IPS DF 6.9 (cell line): Measurements from ENCODE around the gene TENM4.
"Not testable (repeated sequence)": the region's sequence is repeated elsewhere in the genome, so short reads cannot be mapped to it uniquely, and the experiment has no call there.

Experiments
- DNase-seq: peaks from one replicate; pipeline ENCODE4 v3.0.0-alpha.2; 2013; ENCODE audit warnings: low read depth, low spot score
- H3K27ac ChIP-seq: one replicate; pipeline ENCODE4 v1.5.1; 2013; ENCODE audit warnings: low read length, control low read depth
- H3K27me3 ChIP-seq: 2 replicates; pipeline ENCODE4 v1.6.1; 2013; ENCODE audit warnings: mild to moderate bottlenecking, low read length; ENCODE audit not compliant: control insufficient read depth, insufficient read depth
- H3K36me3 ChIP-seq: 2 replicates; pipeline ENCODE4 v1.6.1; 2013; ENCODE audit warnings: low read length; ENCODE audit not compliant: control insufficient read depth, insufficient read depth
- H3K4me1 ChIP-seq: 2 replicates; pipeline ENCODE4 v1.6.1; 2013; ENCODE audit warnings: low read length; ENCODE audit not compliant: control insufficient read depth, insufficient read depth
- H3K4me3 ChIP-seq: 2 replicates; pipeline ENCODE4 v1.5.1; 2013; ENCODE audit warnings: mild to moderate bottlenecking, low read length
- H3K9me3 ChIP-seq: 2 replicates; pipeline ENCODE4 v1.6.1; 2013; ENCODE audit warnings: low read length, inconsistent platforms; ENCODE audit not compliant: control insufficient read depth, insufficient read depth
- WGBS: extraction: QIAGEN DNeasy Blood & Tissue Kit; methylation state at CpG from one replicate; pipeline ENCODE4 v1.1.7; 2013; ENCODE audit warnings: mixed read lengths, missing lambda C conversion rate; ENCODE audit not compliant: insufficient read length, insufficient coverage; 5-methylcytosine and 5-hydroxymethylcytosine counted together

The TENM4 gene

DNA sequence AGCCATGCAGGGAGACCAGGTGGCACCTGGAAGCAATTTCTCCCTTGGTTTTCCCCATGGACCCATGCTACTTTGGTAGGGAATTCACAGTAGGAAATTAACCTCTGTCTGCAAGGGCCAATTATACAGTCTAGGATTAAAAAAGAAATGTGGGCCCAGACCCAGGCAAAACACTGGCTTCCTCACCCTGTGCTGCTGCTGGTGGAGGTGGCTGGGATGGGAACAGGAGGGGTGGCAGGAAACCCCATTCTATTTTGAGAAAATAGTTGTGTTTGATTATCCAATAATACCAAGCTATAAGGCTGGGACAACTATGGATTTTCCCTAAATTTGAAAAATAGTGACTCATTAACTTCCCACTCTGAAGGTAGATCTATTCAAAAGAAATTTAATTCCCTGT, 449.1 kb downstream of the TENM4 start:
- DNase-seq, result no peak
- no peak overlapping the region for H3K27ac ChIP-seq
- H3K9me3 ChIP-seq, result no peaks in the 10 kb centered on the region

GRCh38 chr11:78990261-78990660, 450.6 kb downstream of the TENM4 start:
- Histone ChIP-seq H3K36me3 (no peaks in the 10 kb centered on the region), H3K27me3 (no peaks in the 10 kb centered on the region), H3K4me3 (no peak overlapping the region), H3K9me3 (no peaks in the 10 kb centered on the region), H3K4me1 (0 out of 2 replicates have a peak, but pooled peaks cover 1% of the 10 kb centered on the region), H3K27ac (no peak overlapping the region)
- no peak for DNase-seq
- no CpG with 5 or more reads among the region's 9 CpGs for WGBS

More for the DNA sequence above, 449.1 kb downstream of the TENM4 start:
- no peaks in the 10 kb centered on the region for H3K36me3 ChIP-seq
- H3K4me1 ChIP-seq, result peaks cover 1% of the 10 kb centered on the region; the same call in 1 of the 2 replicates
- no peaks in the 10 kb centered on the region for H3K27me3 ChIP-seq
- no peak overlapping the region for H3K4me3 ChIP-seq

DNA sequence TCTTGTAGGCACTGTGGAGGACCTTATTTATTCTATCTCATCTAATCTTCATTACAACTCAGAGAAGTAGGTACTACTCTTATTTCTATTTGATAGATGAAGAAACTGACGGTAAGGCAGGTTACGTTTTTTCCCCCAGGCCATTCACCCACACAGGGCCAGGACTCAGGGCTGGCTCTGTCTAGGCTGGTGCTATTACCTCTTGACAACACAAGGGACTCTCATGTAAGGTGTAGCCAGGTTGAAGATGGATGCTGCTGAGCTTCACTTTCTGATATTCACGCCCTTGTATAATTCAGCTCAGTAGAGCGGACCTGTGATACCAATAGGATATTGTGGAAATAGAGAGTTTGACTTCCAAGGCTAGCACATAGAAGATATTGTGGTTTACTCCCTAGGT, 453.1 kb downstream of the TENM4 start:
- no peak overlapping the region for H3K27ac ChIP-seq
- no CpG with 5 or more reads among the region's 4 CpGs for WGBS
- H3K9me3 ChIP-seq, result no peaks in the 10 kb centered on the region
- H3K36me3 ChIP-seq, result no peaks in the 10 kb centered on the region
- H3K27me3 ChIP-seq, result no peaks in the 10 kb centered on the region
- H3K4me3 ChIP-seq, result no peak overlapping the region
- DNase-seq, result no peak
- H3K4me1 ChIP-seq, result 0 out of 2 replicates have a peak, but pooled peaks cover 1% of the 10 kb centered on the region

- Histone ChIP-seq H3K27ac (no peak overlapping the region), H3K4me1 (0 out of 2 replicates have a peak, but pooled peaks cover 1% of the 10 kb centered on the region), H3K9me3 (no peaks in the 10 kb centered on the region), H3K27me3 (no peaks in the 10 kb centered on the region), H3K36me3 (no peaks in the 10 kb centered on the region), H3K4me3 (no peak overlapping the region)
- DNase-seq, result no peak
- WGBS, result no CpG with 5 or more reads among the region's 8 CpGs
These were observed 454.5 kb downstream of the TENM4 start for GRCh38 chr11:78986305-78986704.

DNA sequence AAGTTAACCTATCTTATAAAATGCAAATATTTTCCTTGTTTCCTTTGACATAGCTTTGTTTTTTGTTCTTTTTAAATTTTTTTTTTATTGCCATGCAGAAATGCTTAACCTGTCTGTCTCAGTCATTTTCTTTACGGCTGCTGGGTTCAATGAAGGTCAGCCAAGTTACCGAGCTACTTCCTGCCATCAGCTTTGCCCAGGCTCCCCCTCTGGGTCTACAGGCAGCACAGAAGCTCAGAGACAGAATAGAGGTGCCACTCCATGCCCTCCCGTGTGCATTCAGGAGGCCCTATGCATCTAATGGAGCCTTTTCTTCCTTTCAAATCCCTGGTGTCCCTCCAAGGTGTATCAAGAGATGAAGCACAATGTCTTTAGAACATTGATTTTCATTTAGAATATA, 455.2 kb downstream of the TENM4 start:
- Histone ChIP-seq H3K36me3 (no peaks in the 10 kb centered on the region), H3K27ac (no peak overlapping the region), H3K4me3 (no peak overlapping the region), H3K9me3 (no peaks in the 10 kb centered on the region), H3K27me3 (no peaks in the 10 kb centered on the region), H3K4me1 (0 out of 2 replicates have a peak, but pooled peaks cover 1% of the 10 kb centered on the region)
- WGBS, result no CpG with 5 or more reads among the region's 3 CpGs
- DNase-seq, result no peak

GRCh38 chr11:78982473-78982872, 458.4 kb downstream of the TENM4 start:
- H3K27me3 ChIP-seq, result no peaks in the 10 kb centered on the region
- no CpG with 5 or more reads among the region's 4 CpGs for WGBS
- no peak for DNase-seq
- H3K4me3 ChIP-seq, result no peak overlapping the region
- no peaks in the 10 kb centered on the region for H3K36me3 ChIP-seq
- no peaks in the 10 kb centered on the region for H3K4me1 ChIP-seq
- H3K27ac ChIP-seq, result no peak overlapping the region
- H3K9me3 ChIP-seq, result no peaks in the 10 kb centered on the region

GRCh38 chr11:78981153-78981552, 459.7 kb downstream of the TENM4 start:
- no peaks in the 10 kb centered on the region for H3K9me3 ChIP-seq
- H3K4me1 ChIP-seq, result no peaks in the 10 kb centered on the region
- DNase-seq, result no peak
- no peaks in the 10 kb centered on the region for H3K27me3 ChIP-seq
- no peak overlapping the region for H3K27ac ChIP-seq
- no peak overlapping the region for H3K4me3 ChIP-seq
- WGBS, result no CpG with 5 or more reads among the region's 3 CpGs
- H3K36me3 ChIP-seq, result no peaks in the 10 kb centered on the region

GRCh38 chr11:78978831-78979230, 462.0 kb downstream of the TENM4 start:
- DNase-seq, result no peak
- Histone ChIP-seq H3K9me3 (no peaks in the 10 kb centered on the region), H3K27me3 (no peaks in the 10 kb centered on the region), H3K27ac (no peak overlapping the region), H3K36me3 (no peaks in the 10 kb centered on the region), H3K4me1 (peaks cover 1% of the 10 kb centered on the region; the same call in 1 of the 2 replicates), H3K4me3 (no peak overlapping the region)
- WGBS, result no CpG with 5 or more reads among the region's 2 CpGs

DNA sequence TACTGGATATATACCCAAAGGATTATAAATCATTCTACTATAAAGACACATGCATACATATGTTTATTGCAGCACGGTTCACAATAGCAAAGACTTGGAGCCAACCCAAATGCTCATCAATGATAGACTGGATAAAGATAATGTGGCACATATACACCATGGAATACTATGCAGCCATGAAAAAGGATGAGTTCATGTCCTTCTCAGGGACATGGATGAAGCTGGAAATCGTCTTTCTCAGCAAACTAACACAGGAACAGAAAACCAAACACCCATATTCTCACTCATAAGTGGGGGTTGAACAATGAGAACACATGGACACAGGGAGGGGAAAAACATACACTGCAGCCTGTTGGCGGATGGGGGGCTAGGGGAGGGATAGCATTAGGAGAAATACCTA, 463.0 kb downstream of the TENM4 start:
- H3K27me3 ChIP-seq, H3K4me1 ChIP-seq, H3K9me3 ChIP-seq, H3K27ac ChIP-seq, DNase-seq, H3K36me3 ChIP-seq, H3K4me3 ChIP-seq: not testable (repeated sequence)
- no CpG with 5 or more reads among the region's 3 CpGs for WGBS

- no peak for DNase-seq
- Histone ChIP-seq H3K4me1 (peaks cover 1% of the 10 kb centered on the region; the same call in 1 of the 2 replicates), H3K27me3 (no peaks in the 10 kb centered on the region), H3K36me3 (no peaks in the 10 kb centered on the region), H3K9me3 (no peaks in the 10 kb centered on the region), H3K4me3 (no peak overlapping the region), H3K27ac (no peak overlapping the region)
- WGBS, result no CpG with 5 or more reads among the region's 3 CpGs
These were observed 463.8 kb downstream of the TENM4 start for GRCh38 chr11:78977009-78977408.

DNA sequence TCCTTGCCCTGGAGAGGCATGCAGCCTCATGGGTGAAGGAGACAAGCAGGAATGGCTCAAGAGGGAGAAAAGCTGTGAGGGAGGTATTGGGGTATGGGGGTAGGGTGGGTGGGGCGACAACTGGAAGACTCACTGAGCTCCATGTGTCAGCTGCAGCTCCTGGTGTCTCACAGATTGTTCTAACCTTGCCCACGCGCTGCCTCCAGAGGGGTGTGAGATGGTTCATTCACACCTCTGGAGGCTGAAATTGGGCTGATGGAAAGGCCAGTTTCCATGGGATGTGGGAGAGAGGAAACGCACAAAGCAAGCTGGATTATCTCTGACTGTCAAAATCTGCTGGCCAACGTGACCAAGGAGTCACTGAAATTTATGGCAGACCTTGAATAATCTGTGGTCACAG, 465.7 kb downstream of the TENM4 start:
- Histone ChIP-seq H3K4me1 (peaks cover 1% of the 10 kb centered on the region; the same call in 1 of the 2 replicates), H3K27ac (no peak overlapping the region), H3K27me3 (no peaks in the 10 kb centered on the region), H3K4me3 (no peak overlapping the region), H3K9me3 (no peaks in the 10 kb centered on the region), H3K36me3 (no peaks in the 10 kb centered on the region)
- no CpG with 5 or more reads among the region's 5 CpGs for WGBS
- no peak for DNase-seq
